ENCODE measurements around the gene CD44. TPM values are rescaled to one million over a fixed set of nuclear protein-coding genes. Genes with fewer than 3 reads are reported as not detected.

The CD44 gene
- total and polyA plus RNA-seq, 2 experiments from 2014 or later: 8.5 to 41.3 TPM

DNA sequence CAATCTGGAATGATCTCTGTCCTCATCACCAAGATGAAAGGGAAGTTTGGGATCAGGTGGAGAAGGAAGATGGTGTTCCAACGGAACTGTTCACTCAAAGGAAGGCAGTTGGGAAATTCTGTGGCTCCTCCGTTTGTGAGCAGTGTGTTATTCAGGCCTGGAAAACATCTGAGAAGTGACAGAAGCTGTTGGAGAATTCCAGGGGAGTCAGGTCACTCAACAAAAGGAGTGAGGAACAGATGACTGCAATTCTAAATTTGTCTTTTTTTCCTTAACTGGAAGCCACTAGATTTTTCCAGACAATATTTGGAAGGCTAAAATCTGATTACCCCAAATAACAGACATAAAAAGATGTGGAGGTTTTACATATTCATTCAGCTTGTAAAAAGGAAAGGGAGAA lies 107.8 kb downstream of the CD44 start:
- DNase-seq (ENCODE audit: low read depth in 1 of 2, low spot score in 1 of 2): peak; percentile 55 to 75
- H3K27ac ChIP-seq: peak overlapping the region; percentile 85
- TF ChIP-seq, protein P1, sequence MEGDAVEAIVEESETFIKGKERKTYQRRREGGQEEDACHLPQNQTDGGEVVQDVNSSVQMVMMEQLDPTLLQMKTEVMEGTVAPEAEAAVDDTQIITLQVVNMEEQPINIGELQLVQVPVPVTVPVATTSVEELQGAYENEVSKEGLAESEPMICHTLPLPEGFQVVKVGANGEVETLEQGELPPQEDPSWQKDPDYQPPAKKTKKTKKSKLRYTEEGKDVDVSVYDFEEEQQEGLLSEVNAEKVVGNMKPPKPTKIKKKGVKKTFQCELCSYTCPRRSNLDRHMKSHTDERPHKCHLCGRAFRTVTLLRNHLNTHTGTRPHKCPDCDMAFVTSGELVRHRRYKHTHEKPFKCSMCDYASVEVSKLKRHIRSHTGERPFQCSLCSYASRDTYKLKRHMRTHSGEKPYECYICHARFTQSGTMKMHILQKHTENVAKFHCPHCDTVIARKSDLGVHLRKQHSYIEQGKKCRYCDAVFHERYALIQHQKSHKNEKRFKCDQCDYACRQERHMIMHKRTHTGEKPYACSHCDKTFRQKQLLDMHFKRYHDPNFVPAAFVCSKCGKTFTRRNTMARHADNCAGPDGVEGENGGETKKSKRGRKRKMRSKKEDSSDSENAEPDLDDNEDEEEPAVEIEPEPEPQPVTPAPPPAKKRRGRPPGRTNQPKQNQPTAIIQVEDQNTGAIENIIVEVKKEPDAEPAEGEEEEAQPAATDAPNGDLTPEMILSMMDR (IDR thresholded peaks at IDR 0.05; ENCODE audit: low read depth, low read length): no peak

GRCh38 chr11:35247428-35247827 lies 108.5 kb downstream of the CD44 start:
- Histone ChIP-seq H3K27ac (peak overlapping the region; percentile 85), H3K4me1 (ENCODE audit: low read depth) (peaks cover 14% of the 10 kb centered on the region), H3K27me3 (no peaks in the 10 kb centered on the region), H3K4me3 (no peak overlapping the region), H3K9me3 (ENCODE audit: low read depth) (no peaks in the 10 kb centered on the region), H3K36me3 (no peaks in the 10 kb centered on the region)
- DNase-seq (ENCODE audit: low read depth in 1 of 2, low spot score in 1 of 2): no peak
- TF ChIP-seq, protein P1 (IDR thresholded peaks at IDR 0.05; ENCODE audit: low read depth, low read length): no peak

More for the DNA sequence above, 107.8 kb downstream of the CD44 start:
- no peaks in the 10 kb centered on the region for H3K27me3 ChIP-seq
- H3K4me1 ChIP-seq (ENCODE audit: low read depth): peaks cover 14% of the 10 kb centered on the region
- H3K4me3 ChIP-seq: no peak overlapping the region
- H3K36me3 ChIP-seq: no peaks in the 10 kb centered on the region
- H3K9me3 ChIP-seq (ENCODE audit: low read depth): no peaks in the 10 kb centered on the region

DNA sequence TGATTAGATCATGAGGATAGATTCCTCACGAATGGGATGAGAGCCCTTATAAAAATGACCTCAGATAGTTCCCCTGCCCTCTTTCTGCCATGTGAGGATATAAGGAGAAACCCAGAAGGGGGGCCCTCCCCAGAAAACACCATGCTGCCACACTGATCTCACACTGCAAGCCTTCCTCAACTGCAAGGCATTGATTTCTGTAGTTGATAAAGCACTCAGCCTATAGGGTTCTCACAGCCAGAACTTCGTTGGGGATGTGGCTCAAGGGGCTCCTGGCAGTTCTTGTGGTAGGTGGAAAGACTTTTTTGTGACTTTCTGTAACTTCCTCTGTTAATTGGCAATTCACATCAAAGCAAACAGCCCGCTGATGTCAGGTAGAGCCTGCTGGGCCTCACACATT lies 108.9 kb downstream of the CD44 start:
- Histone ChIP-seq H3K9me3 (ENCODE audit: low read depth) (no peaks in the 10 kb centered on the region), H3K36me3 (no peaks in the 10 kb centered on the region), H3K27ac (no peak overlapping the region), H3K27me3 (no peaks in the 10 kb centered on the region), H3K4me3 (no peak overlapping the region), H3K4me1 (ENCODE audit: low read depth) (peaks cover 14% of the 10 kb centered on the region)
- TF ChIP-seq, protein P1 (IDR thresholded peaks at IDR 0.05; ENCODE audit: low read depth, low read length): no peak
- no peak for DNase-seq (ENCODE audit: low read depth in 1 of 2, low spot score in 1 of 2)

- DNase-seq (ENCODE audit: low read depth in 1 of 2, low spot score in 1 of 2): no peak
- no peaks in the 10 kb centered on the region for H3K36me3 ChIP-seq
- no peaks in the 10 kb centered on the region for H3K9me3 ChIP-seq (ENCODE audit: low read depth)
- no peak overlapping the region for H3K27ac ChIP-seq
- H3K4me3 ChIP-seq: no peak overlapping the region
- H3K27me3 ChIP-seq: no peaks in the 10 kb centered on the region
- TF ChIP-seq, protein P1 (IDR thresholded peaks at IDR 0.05; ENCODE audit: low read depth, low read length): no peak
- H3K4me1 ChIP-seq (ENCODE audit: low read depth): peaks cover 14% of the 10 kb centered on the region
Observed at GRCh38 chr11:35248558-35249323, 109.8 kb downstream of the CD44 start.

GRCh38 chr11:35250192-35250591 lies 111.2 kb downstream of the CD44 start:
- no peak overlapping the region for H3K4me3 ChIP-seq
- H3K4me1 ChIP-seq (ENCODE audit: low read depth): peaks cover 14% of the 10 kb centered on the region
- no peaks in the 10 kb centered on the region for H3K9me3 ChIP-seq (ENCODE audit: low read depth)
- TF ChIP-seq, protein P1 (IDR thresholded peaks at IDR 0.05; ENCODE audit: low read depth, low read length): no peak
- no peaks in the 10 kb centered on the region for H3K27me3 ChIP-seq
- no peak overlapping the region for H3K27ac ChIP-seq
- H3K36me3 ChIP-seq: no peaks in the 10 kb centered on the region
- DNase-seq (ENCODE audit: low read depth in 1 of 2, low spot score in 1 of 2): no peak

Data from cardiac muscle cell (in vitro differentiated cells and primary cell).